ENCODE results near the gene ULK4. TPM values are rescaled to one million over a fixed set of nuclear protein-coding genes. Genes with fewer than 3 reads are reported as not detected.

Gene ULK4
- total and polyA plus RNA-seq, 9 of the 15 experiments (the other 6 are each of a cell fraction or from before 2014, with no cell fraction given), result 3.0 to 5.9 (median 3.5) TPM

- FAIRE-seq (no peak), ATAC-seq (no peak), DNase-seq (ENCODE audit: extremely low read depth in 1 of 4, low spot score in 3 of 4) (no peak)
- in situ Hi-C loops (cut with MboI) (no loop called here), intact Hi-C loops (cut with micrococcal nuclease) (no loop called here)
- 0% methylated on average over 5 of the region's 5 CpGs for WGBS (ENCODE audit: insufficient coverage, low coverage, missing lambda C conversion rate)
- TF ChIP-seq WHSC1 (IDR thresholded peaks at IDR 0.05; ENCODE audit: low read length), result no peak
- no peak for TF ChIP-seq L3MBTL2 (IDR thresholded peaks at IDR 0.05)
- no peak for TF ChIP-seq DDX20 (tag; IDR thresholded peaks at IDR 0.05; ENCODE audit: low read depth)
- no peak for TF ChIP-seq FOSL1 (tag; conservative IDR thresholded peaks at IDR 0.05)
- TF ChIP-seq CEBPG (CRISPR knock-in tag; IDR thresholded peaks at IDR 0.05), result no peak
- no peak for TF ChIP-seq CEBPG (tag; conservative IDR thresholded peaks at IDR 0.05 in 1 of 2, IDR thresholded peaks at IDR 0.05 in 1 of 2)
- TF ChIP-seq NBN (IDR thresholded peaks at IDR 0.05; ENCODE audit: low read depth), result no peak
- no peak for TF ChIP-seq NFE2L1 (tag; IDR thresholded peaks at IDR 0.05; ENCODE audit: borderline replicate concordance, low read depth)
- TF ChIP-seq ZNF23 (CRISPR knock-in tag; IDR thresholded peaks at IDR 0.05), result no peak
- TF ChIP-seq ESRRA (IDR thresholded peaks at IDR 0.05; ENCODE audit: borderline replicate concordance, low read depth), result no peak
- no peak for TF ChIP-seq E2F3 (CRISPR knock-in tag; IDR thresholded peaks at IDR 0.05)
- TF ChIP-seq ZFP30 (CRISPR knock-in tag; IDR thresholded peaks at IDR 0.05; ENCODE audit: borderline replicate concordance), result no peak
- TF ChIP-seq KDM1A (IDR thresholded peaks at IDR 0.05), result no peak
- TF ChIP-seq CHD4 (IDR thresholded peaks at IDR 0.05; ENCODE audit: insufficient read depth, insufficient replicate concordance, low read depth, low read length, poor library complexity, severe bottlenecking), result no peak
- no peak for TF ChIP-seq SMARCA4 (IDR thresholded peaks at IDR 0.05)
- no peak for TF ChIP-seq NR2C1 (IDR thresholded peaks at IDR 0.05)
- TF ChIP-seq NR2C1 (tag; IDR thresholded peaks at IDR 0.05), result no peak
- TF ChIP-seq CHD2 (IDR thresholded peaks at IDR 0.05; ENCODE audit: low read depth, low read length), result no peak
- no peak for TF ChIP-seq FIP1L1 (IDR thresholded peaks at IDR 0.05; ENCODE audit: low read depth, low read length, poor library complexity, severe bottlenecking)
- TF ChIP-seq ZNF12 (CRISPR knock-in tag; IDR thresholded peaks at IDR 0.05), result no peak
- no peak for TF ChIP-seq ETV6 (IDR thresholded peaks at IDR 0.05; ENCODE audit: borderline replicate concordance in 1 of 2, low read depth in 2 of 2, low read length in 1 of 2)
- TF ChIP-seq ETV6 (CRISPR knock-in tag; IDR thresholded peaks at IDR 0.05; ENCODE audit: borderline replicate concordance), result no peak
- Histone ChIP-seq H4K20me1 (replicated peaks; ENCODE audit: control insufficient read depth, insufficient read depth, low read length) (no peaks in the 10 kb centered on the region), H3K4me2 (ENCODE audit: insufficient read depth, low read length) (no peak overlapping the region), H3K27me3 (ENCODE audit: control insufficient read depth in 2 of 2, insufficient read depth in 2 of 2, low read length in 2 of 2) (peaks cover 2 to 9% of the 10 kb centered on the region in 2 experiments; a peak in 2 of 5 replicates), H3K4me1 (replicated peaks in 1 of 2; ENCODE audit: control insufficient read depth in 2 of 2, insufficient read depth in 2 of 2, low read length in 2 of 2) (no peaks in the 10 kb centered on the region), H3K27ac (ENCODE audit: extremely low read depth, low read depth, low read length) (no peak overlapping the region), H2AFZ (ENCODE audit: low read depth, low read length) (no peak overlapping the region), H3K36me3 (ENCODE audit: control insufficient read depth, insufficient read depth, low read length) (no peaks in the 10 kb centered on the region), H3K79me2 (ENCODE audit: control insufficient read depth, insufficient read depth, low read length) (no peaks in the 10 kb centered on the region), H3K9me3 (replicated peaks; ENCODE audit: control insufficient read depth, insufficient read depth, low read depth, low read length) (no peaks in the 10 kb centered on the region), H3K9me1 (ENCODE audit: control insufficient read depth, insufficient read depth, low read length) (no peaks in the 10 kb centered on the region), H3K9ac (ENCODE audit: insufficient read depth in 1 of 2, low read depth in 2 of 2, low read length in 2 of 2) (no peak overlapping the region), H3K4me3 (no peak overlapping the region)
- BruUV-seq (replicated peaks), result no TSS peak
- ChIA-PET POLR2A (interaction anchor here (1.6 kb wide), 1 partner anchor 19 kb away, joined by 5 read pairs; no protein-coding TSS in a partner anchor), CTCF (ENCODE audit: low intra/inter-chr PET ratio) (no interaction called here)
These were observed 368.1 kb downstream of the ULK4 start for GRCh38 chr3:41593774-41594173.

All from K562 (cell line).